ENCODE results near the gene ANTXR2. TPM values are rescaled to one million over a fixed set of nuclear protein-coding genes. Genes with fewer than 3 reads are reported as not detected.

The ANTXR2 gene
- total and polyA plus RNA-seq, 9 of the 15 experiments (the other 6 are each of a cell fraction or from before 2014, with no cell fraction given) = 10.1 to 83.8 (median 60.3) TPM

GRCh38 chr4:79958466-79959264, 114.4 kb downstream of the ANTXR2 start:
- DNase-seq (ENCODE audit: extremely low read depth in 1 of 4, low spot score in 3 of 4) = no peak
- H3K36me3 ChIP-seq (ENCODE audit: control insufficient read depth, insufficient read depth, low read length) = no peaks in the 10 kb centered on the region; the same call in 2 of the 3 replicates
- H3K9me1 ChIP-seq (ENCODE audit: control insufficient read depth, insufficient read depth, low read length) = no peaks in the 10 kb centered on the region
- no peak overlapping the region for H3K4me2 ChIP-seq (ENCODE audit: insufficient read depth, low read length)
- H3K79me2 ChIP-seq (ENCODE audit: control insufficient read depth, insufficient read depth, low read length) = no peaks in the 10 kb centered on the region
- no peak overlapping the region for H3K4me3 ChIP-seq
- H3K27me3 ChIP-seq (ENCODE audit: control insufficient read depth in 2 of 2, insufficient read depth in 2 of 2, low read length in 2 of 2) = no peaks in the 10 kb centered on the region
- CTCF ChIA-PET (ENCODE audit: low intra/inter-chr PET ratio) = no interaction called here
- H3K4me1 ChIP-seq (replicated peaks in 1 of 2; ENCODE audit: control insufficient read depth in 2 of 2, insufficient read depth in 2 of 2, low read length in 2 of 2) = no peaks in the 10 kb centered on the region
- POLR2A ChIA-PET = no interaction called here
- H3K9me3 ChIP-seq (replicated peaks; ENCODE audit: control insufficient read depth, insufficient read depth, low read depth, low read length) = no peaks in the 10 kb centered on the region
- no peak overlapping the region for H3K27ac ChIP-seq (ENCODE audit: extremely low read depth, low read depth, low read length)
- no peak overlapping the region for H2AFZ ChIP-seq (ENCODE audit: low read depth, low read length)
- in situ Hi-C loops (cut with MboI) (no loop called here), intact Hi-C loops (cut with micrococcal nuclease) (no loop called here)
- no peak for ATAC-seq
- no peaks in the 10 kb centered on the region for H4K20me1 ChIP-seq (replicated peaks; ENCODE audit: control insufficient read depth, insufficient read depth, low read length)
- FAIRE-seq = no peak
- TF ChIP-seq ZNF316 (IDR thresholded peaks at IDR 0.05) = peak; percentile 67
- TF ChIP-seq C11orf30 (IDR thresholded peaks at IDR 0.05; ENCODE audit: low read depth) = 0 out of 2 replicates have a peak, but pooled peaks have one; percentile 29
- TF ChIP-seq ZNF217 (CRISPR knock-in tag; IDR thresholded peaks at IDR 0.05) = no peak
- TF ChIP-seq HMBOX1 (IDR thresholded peaks at IDR 0.05) = peak; percentile 81
- H3K9ac ChIP-seq (ENCODE audit: insufficient read depth in 1 of 2, low read depth in 2 of 2, low read length in 2 of 2) = no peak overlapping the region
- BruUV-seq (replicated peaks) = no TSS peak
- WGBS (ENCODE audit: insufficient coverage, low coverage, missing lambda C conversion rate) = 66% methylated on average over 5 of the region's 5 CpGs

GRCh38 chr4:79949178-79949577, 123.9 kb downstream of the ANTXR2 start:
- Histone ChIP-seq H3K27ac (ENCODE audit: extremely low read depth, low read depth, low read length) (no peak overlapping the region), H4K20me1 (replicated peaks; ENCODE audit: control insufficient read depth, insufficient read depth, low read length) (no peaks in the 10 kb centered on the region), H3K4me3 (no peak overlapping the region), H3K79me2 (ENCODE audit: control insufficient read depth, insufficient read depth, low read length) (no peaks in the 10 kb centered on the region), H2AFZ (ENCODE audit: low read depth, low read length) (no peak overlapping the region), H3K9me3 (replicated peaks; ENCODE audit: control insufficient read depth, insufficient read depth, low read depth, low read length) (no peaks in the 10 kb centered on the region), H3K4me2 (ENCODE audit: insufficient read depth, low read length) (no peak overlapping the region), H3K9me1 (ENCODE audit: control insufficient read depth, insufficient read depth, low read length) (no peaks in the 10 kb centered on the region), H3K27me3 (ENCODE audit: control insufficient read depth in 2 of 2, insufficient read depth in 2 of 2, low read length in 2 of 2) (no peaks in the 10 kb centered on the region), H3K4me1 (replicated peaks in 1 of 2; ENCODE audit: control insufficient read depth in 2 of 2, insufficient read depth in 2 of 2, low read length in 2 of 2) (no peaks in the 10 kb centered on the region), H3K36me3 (ENCODE audit: control insufficient read depth, insufficient read depth, low read length) (peaks cover 4% of the 10 kb centered on the region; the same call in 1 of the 3 replicates), H3K9ac (ENCODE audit: insufficient read depth in 1 of 2, low read depth in 2 of 2, low read length in 2 of 2) (no peak overlapping the region)
- 86% methylated on average over 2 of the region's 2 CpGs for WGBS (ENCODE audit: insufficient coverage, low coverage, missing lambda C conversion rate)
- in situ Hi-C loops (cut with MboI) (no loop called here), intact Hi-C loops (cut with micrococcal nuclease) (no loop called here)
- ATAC-seq = no peak
- ChIA-PET POLR2A (no interaction called here), CTCF (ENCODE audit: low intra/inter-chr PET ratio) (no interaction called here)
- no peak for FAIRE-seq
- no TSS peak for BruUV-seq (replicated peaks)
- DNase-seq (ENCODE audit: extremely low read depth in 1 of 4, low spot score in 3 of 4) = no peak
- TF ChIP-seq FOXM1 (IDR thresholded peaks at IDR 0.05; ENCODE audit: low read depth) (no peak), FOXM1 (CRISPR knock-in tag; IDR thresholded peaks at IDR 0.05; ENCODE audit: low read depth) (no peak), MLLT1 (IDR thresholded peaks at IDR 0.05) (no peak), CTCF (IDR thresholded peaks at IDR 0.05 in 2 of 3, conservative IDR thresholded peaks at IDR 0.05 in 1 of 3; ENCODE audit: insufficient read depth in 2 of 3, low read depth in 1 of 3, low read length in 3 of 3) (no peak), NFIC (IDR thresholded peaks at IDR 0.05) (no peak), ZBTB17 (CRISPR knock-in tag; IDR thresholded peaks at IDR 0.05) (no peak), ZBTB8A (IDR thresholded peaks at IDR 0.05; ENCODE audit: partially characterized antibody) (no peak)

Measured in K562 (cell line).